Measurements from ENCODE around the gene MMD2.
"Not testable (repeated sequence)": the region's sequence is repeated elsewhere in the genome, so short reads cannot be mapped to it uniquely, and the experiment has no call there.

Gene MMD2

GRCh38 chr7:4905171-4905570 lies 53.8 kb downstream of the MMD2 start:
- H3K9me3 ChIP-seq (ENCODE audit: control insufficient read depth, low read length), result no peaks in the 10 kb centered on the region
- H3K79me2 ChIP-seq, result no peaks in the 10 kb centered on the region
- no peak overlapping the region for H3K9ac ChIP-seq
- H3K36me3 ChIP-seq (ENCODE audit: control insufficient read depth, insufficient read depth, low read length), result no peaks in the 10 kb centered on the region
- H3K4me2 ChIP-seq (ENCODE audit: low read length), result no peak overlapping the region
- no peak for TF ChIP-seq CTCF (IDR thresholded peaks at IDR 0.05)
- no peaks in the 10 kb centered on the region for H3K4me1 ChIP-seq
- H3K27ac ChIP-seq, result no peak overlapping the region
- H2AFZ ChIP-seq, result no peak overlapping the region
- peaks cover 6% of the 10 kb centered on the region for H3K27me3 ChIP-seq (ENCODE audit: control insufficient read depth, insufficient read depth, low read length)
- H3K4me3 ChIP-seq (ENCODE audit: low read depth, low read length), result no peak overlapping the region

GRCh38 chr7:4904346-4904745 lies 54.6 kb downstream of the MMD2 start:
- no peaks in the 10 kb centered on the region for H3K36me3 ChIP-seq (ENCODE audit: control insufficient read depth, insufficient read depth, low read length)

GRCh38 chr7:4895766-4896165 lies 63.2 kb downstream of the MMD2 start:
- Histone ChIP-seq H3K4me1 (no peaks in the 10 kb centered on the region), H3K27me3 (ENCODE audit: control insufficient read depth, insufficient read depth, low read length) (no peaks in the 10 kb centered on the region), H3K36me3 (ENCODE audit: control insufficient read depth, insufficient read depth, low read length) (no peaks in the 10 kb centered on the region), H3K9ac (no peak overlapping the region), H3K4me2 (ENCODE audit: low read length) (no peak overlapping the region), H3K27ac (no peak overlapping the region), H3K79me2 (no peaks in the 10 kb centered on the region), H3K4me3 (ENCODE audit: low read depth, low read length) (no peak overlapping the region), H3K9me3 (ENCODE audit: control insufficient read depth, low read length) (no peaks in the 10 kb centered on the region), H2AFZ (no peak overlapping the region)
- TF ChIP-seq CTCF (IDR thresholded peaks at IDR 0.05), result no peak

More at GRCh38 chr7:4904346-4904745, 54.6 kb downstream of the MMD2 start:
- H3K4me3 ChIP-seq (ENCODE audit: low read depth, low read length), result no peak overlapping the region
- H3K27ac ChIP-seq, result no peak overlapping the region
- H2AFZ ChIP-seq, result no peak overlapping the region
- H3K79me2 ChIP-seq, result no peaks in the 10 kb centered on the region
- no peak for TF ChIP-seq CTCF (IDR thresholded peaks at IDR 0.05)
- H3K4me1 ChIP-seq, result no peaks in the 10 kb centered on the region
- no peaks in the 10 kb centered on the region for H3K9me3 ChIP-seq (ENCODE audit: control insufficient read depth, low read length)
- peaks cover 6% of the 10 kb centered on the region for H3K27me3 ChIP-seq (ENCODE audit: control insufficient read depth, insufficient read depth, low read length)
- H3K4me2 ChIP-seq (ENCODE audit: low read length), result no peak overlapping the region
- no peak overlapping the region for H3K9ac ChIP-seq

- Histone ChIP-seq H3K79me2 (no peaks in the 10 kb centered on the region), H2AFZ (no peak overlapping the region), H3K27me3 (ENCODE audit: control insufficient read depth, insufficient read depth, low read length) (no peaks in the 10 kb centered on the region), H3K4me1 (no peaks in the 10 kb centered on the region), H3K9me3 (ENCODE audit: control insufficient read depth, low read length) (no peaks in the 10 kb centered on the region), H3K4me2 (ENCODE audit: low read length) (no peak overlapping the region), H3K9ac (no peak overlapping the region), H3K27ac (no peak overlapping the region), H3K36me3 (ENCODE audit: control insufficient read depth, insufficient read depth, low read length) (no peaks in the 10 kb centered on the region), H3K4me3 (ENCODE audit: low read depth, low read length) (no peak overlapping the region)
- no peak for TF ChIP-seq CTCF (IDR thresholded peaks at IDR 0.05)
Observed at GRCh38 chr7:4894482-4894881, 64.5 kb downstream of the MMD2 start.

- no peaks in the 10 kb centered on the region for H3K27me3 ChIP-seq (ENCODE audit: control insufficient read depth, insufficient read depth, low read length)
- no peaks in the 10 kb centered on the region for H3K79me2 ChIP-seq
Observed at GRCh38 chr7:4893929-4894475, 65.0 kb downstream of the MMD2 start.

GRCh38 chr7:4893188-4893587 lies 65.8 kb downstream of the MMD2 start:
- H3K4me3 ChIP-seq (ENCODE audit: low read depth, low read length); H3K9ac ChIP-seq; H3K79me2 ChIP-seq; H3K9me3 ChIP-seq (ENCODE audit: control insufficient read depth, low read length); H3K36me3 ChIP-seq (ENCODE audit: control insufficient read depth, insufficient read depth, low read length); H3K27ac ChIP-seq; H3K4me1 ChIP-seq; H2AFZ ChIP-seq; H3K27me3 ChIP-seq (ENCODE audit: control insufficient read depth, insufficient read depth, low read length); H3K4me2 ChIP-seq (ENCODE audit: low read length): not testable (repeated sequence)

More at GRCh38 chr7:4893929-4894475, 65.0 kb downstream of the MMD2 start:
- Histone ChIP-seq H3K9ac (no peak overlapping the region), H3K9me3 (ENCODE audit: control insufficient read depth, low read length) (no peaks in the 10 kb centered on the region), H3K4me1 (no peaks in the 10 kb centered on the region), H3K27ac (no peak overlapping the region), H3K4me3 (ENCODE audit: low read depth, low read length) (no peak overlapping the region), H3K4me2 (ENCODE audit: low read length) (no peak overlapping the region), H2AFZ (no peak overlapping the region), H3K36me3 (ENCODE audit: control insufficient read depth, insufficient read depth, low read length) (no peaks in the 10 kb centered on the region)
- no peak for TF ChIP-seq CTCF (IDR thresholded peaks at IDR 0.05)

- H3K79me2 ChIP-seq; H3K9me3 ChIP-seq (ENCODE audit: control insufficient read depth, low read length); H3K27ac ChIP-seq; H2AFZ ChIP-seq; H3K4me1 ChIP-seq; H3K36me3 ChIP-seq (ENCODE audit: control insufficient read depth, insufficient read depth, low read length); H3K9ac ChIP-seq; H3K27me3 ChIP-seq (ENCODE audit: control insufficient read depth, insufficient read depth, low read length); H3K4me3 ChIP-seq (ENCODE audit: low read depth, low read length); H3K4me2 ChIP-seq (ENCODE audit: low read length): not testable (repeated sequence)
Observed at GRCh38 chr7:4891522-4891921, 67.5 kb downstream of the MMD2 start.
